HG02981 (cell line): Measurements from ENCODE around the gene GRIA2.
"Not testable (repeated sequence)": the region's sequence is repeated elsewhere in the genome, so short reads cannot be mapped to it uniquely, and the experiment has no call there.

Source experiments
- ATAC-seq: cut with Tn5 transposase; IDR thresholded peaks from one replicate; pipeline ENCODE4 v1.9.1; 2021; ENCODE audit warnings: mild to moderate bottlenecking, moderate library complexity; ENCODE audit not compliant: unreplicated experiment

The GRIA2 gene

GRCh38 chr4:157220371-157220881 is at the start of gene GRIA2:
GRIA2 (plus strand) TSS chr4:157220728; CDS start chr4:157221043, 315 bp downstream.
- ATAC-seq = peak; percentile 58

GRCh38 chr4:157172011-157172410 is 48.5 kb upstream of the GRIA2 start:
- ATAC-seq = no peak

- ATAC-seq = not testable (repeated sequence)
Observed at GRCh38 chr4:157180268-157180667, 40.3 kb upstream of the GRIA2 start.

- ATAC-seq = no peak
Observed at GRCh38 chr4:157184300-157184699, 36.2 kb upstream of the GRIA2 start.

- ATAC-seq = no peak
Observed at GRCh38 chr4:157185363-157185762, 35.2 kb upstream of the GRIA2 start.

GRCh38 chr4:157195374-157195773 is 25.2 kb upstream of the GRIA2 start:
- ATAC-seq = no peak

GRCh38 chr4:157196046-157196445 is 24.5 kb upstream of the GRIA2 start:
- ATAC-seq = no peak

- ATAC-seq = peak; percentile 60
Observed at GRCh38 chr4:157204634-157205244, 15.8 kb upstream of the GRIA2 start.

GRCh38 chr4:157217708-157218107 is 2.8 kb upstream of the GRIA2 start:
- ATAC-seq = no peak

- ATAC-seq = no peak
Observed at GRCh38 chr4:157219711-157220370, 687 bp upstream of the GRIA2 start.

- ATAC-seq = no peak
Observed at GRCh38 chr4:157221426-157221894, 932 bp downstream of the GRIA2 start.

- no peak for ATAC-seq
Observed at GRCh38 chr4:157221895-157222770, 1.6 kb downstream of the GRIA2 start.

- ATAC-seq = no peak
Observed at GRCh38 chr4:157222771-157223160, 2.2 kb downstream of the GRIA2 start.

GRCh38 chr4:157223456-157223855 is 2.9 kb downstream of the GRIA2 start:
- ATAC-seq = no peak

- ATAC-seq = no peak
Observed at GRCh38 chr4:157225096-157225495, 4.6 kb downstream of the GRIA2 start.

GRCh38 chr4:157226035-157226434 is 5.5 kb downstream of the GRIA2 start:
- ATAC-seq = no peak

GRCh38 chr4:157226601-157227000 is 6.1 kb downstream of the GRIA2 start:
- ATAC-seq = no peak

GRCh38 chr4:157231525-157231924 is 11.0 kb downstream of the GRIA2 start:
- no peak for ATAC-seq

- no peak for ATAC-seq
Observed at GRCh38 chr4:157242871-157243270, 22.3 kb downstream of the GRIA2 start.

- no peak for ATAC-seq
Observed at GRCh38 chr4:157244348-157244747, 23.8 kb downstream of the GRIA2 start.

GRCh38 chr4:157245351-157245750 is 24.8 kb downstream of the GRIA2 start:
- ATAC-seq = no peak
